ENCODE data around the gene PTGER1.

DNA sequence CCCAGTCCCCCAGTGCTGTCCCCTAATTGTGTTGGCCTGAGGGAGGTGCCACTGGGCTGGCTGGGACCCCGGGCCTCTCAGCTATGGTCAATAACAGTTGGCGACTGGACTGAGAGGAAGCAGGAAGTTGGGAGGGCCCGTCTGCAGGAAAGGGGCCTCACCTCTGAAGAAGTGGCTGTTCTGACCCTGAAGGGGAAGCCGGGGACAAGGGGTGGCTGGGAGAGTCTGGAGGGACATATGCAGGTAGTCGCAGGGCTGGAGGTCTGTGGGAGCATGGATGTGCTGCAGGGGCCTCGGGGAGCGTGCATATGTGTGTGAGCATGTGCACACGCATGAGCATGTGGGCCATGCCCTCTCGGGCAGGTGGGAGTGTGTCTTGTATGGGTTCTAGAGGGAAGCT lies 36.1 kb downstream of the PTGER1 start:
- TF ChIP-seq NRF1 (conservative IDR thresholded peaks at IDR 0.05; ENCODE audit: low read depth, low read length): no peak
- TF ChIP-seq BCL11A (IDR thresholded peaks at IDR 0.05; ENCODE audit: low read depth, low read length): no peak
- TF ChIP-seq ETV6 (conservative IDR thresholded peaks at IDR 0.05 in 1 of 2, IDR thresholded peaks at IDR 0.05 in 1 of 2; ENCODE audit: borderline replicate concordance in 1 of 2, low read depth in 1 of 2): no peak
- TF ChIP-seq TAF1 (IDR thresholded peaks at IDR 0.05; ENCODE audit: borderline replicate concordance, low read depth, low read length): no peak
- TF ChIP-seq SIX5 (IDR thresholded peaks at IDR 0.05; ENCODE audit: low read depth, low read length, severe bottlenecking): no peak
- no peak for TF ChIP-seq MYC (IDR thresholded peaks at IDR 0.05; ENCODE audit: insufficient read depth, insufficient read length, insufficient replicate concordance, low read length, severe bottlenecking)
- TF ChIP-seq RFX5 (IDR thresholded peaks at IDR 0.05; ENCODE audit: low read depth, low read length): no peak
- no peak for TF ChIP-seq POLR2AphosphoS5 (IDR thresholded peaks at IDR 0.05; ENCODE audit: low read length)

All from GM12878 (cell line).